AML-193 (cell line): ENCODE data around the gene CLEC4M.
A peak's percentile ranks its signal among the peaks of the same experiment; 100 is the strongest.

ENCODE experiments used
- DNase-seq, 2 experiments: peaks; one replicate each; lab custom pipeline; 2025; lab: John Stamatoyannopoulos, UW

CLEC4M gene

DNA sequence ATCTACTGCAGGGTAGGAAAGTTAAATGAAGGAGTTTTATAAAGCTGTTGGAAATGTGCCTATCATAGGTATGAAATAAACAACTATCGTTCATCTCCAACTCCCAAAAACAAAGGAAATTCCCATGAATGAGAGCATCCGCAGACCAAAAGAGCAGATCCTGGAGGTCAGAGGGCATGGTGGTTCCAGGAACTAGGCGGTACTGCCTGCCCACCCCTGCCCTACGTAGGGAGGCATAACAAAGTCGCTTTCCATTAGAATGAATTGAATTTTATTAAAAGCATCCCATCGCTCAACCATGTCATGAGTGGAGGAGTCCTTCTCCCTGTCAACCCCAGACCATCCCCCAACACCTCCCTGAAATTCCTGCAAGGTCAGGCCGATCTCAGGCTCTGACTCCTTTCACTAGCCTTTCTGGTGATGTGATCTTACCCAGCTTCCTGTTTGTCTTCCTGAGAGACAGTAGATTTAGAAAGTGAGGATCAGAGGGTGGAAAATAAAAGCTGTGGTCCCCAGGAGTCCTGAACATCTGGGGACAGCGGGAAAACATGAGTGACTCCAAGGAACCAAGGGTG, at the start of gene CLEC4M:
TSS of gene CLEC4M (plus strand) at position 525 of the 575 bp plus-strand sequence. CDS start at position 549, 24 bp downstream.
- DNase-seq, result no peak

DNA sequence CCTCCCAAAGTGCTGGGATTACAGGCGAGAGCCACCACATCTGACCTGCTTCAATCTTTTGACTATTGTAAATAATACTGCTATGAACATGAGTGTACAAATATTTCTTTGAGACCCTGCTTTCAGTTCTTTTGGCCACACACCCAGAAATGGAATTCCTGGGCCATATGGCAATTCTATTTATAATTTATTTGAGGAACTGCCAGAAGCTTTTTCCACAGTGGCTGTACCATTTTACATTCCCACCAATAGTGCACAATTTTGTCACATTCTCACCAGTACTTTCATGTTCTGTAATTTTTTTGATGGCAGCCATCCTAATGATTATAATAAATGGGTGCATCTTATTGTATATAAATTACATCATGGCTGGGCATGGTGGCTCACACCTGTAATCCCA, 47.4 kb upstream of the CLEC4M start:
- DNase-seq, result no peak

DNA sequence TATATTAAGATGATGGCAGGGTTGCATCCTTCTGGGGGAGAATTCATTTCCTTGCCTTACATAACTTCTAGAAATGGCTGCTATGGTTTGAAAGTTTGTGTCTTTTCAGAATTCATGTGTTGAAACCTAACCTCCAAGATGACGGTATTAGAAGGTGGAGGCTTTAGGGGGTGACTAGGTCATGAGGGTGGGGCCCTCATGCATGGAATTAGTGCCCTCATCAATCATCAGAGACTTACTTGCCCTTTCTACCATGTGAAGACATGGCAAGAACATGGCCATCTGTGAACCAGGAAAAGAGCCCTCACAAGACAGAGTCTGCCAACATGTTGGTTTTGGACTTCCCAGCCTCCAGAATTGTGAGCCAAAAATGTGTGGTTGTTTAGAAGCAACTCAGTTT, 46.3 kb upstream of the CLEC4M start:
- DNase-seq, result no peak

GRCh38 chr19:7718668-7719067, 44.4 kb upstream of the CLEC4M start:
- no peak for DNase-seq

DNA sequence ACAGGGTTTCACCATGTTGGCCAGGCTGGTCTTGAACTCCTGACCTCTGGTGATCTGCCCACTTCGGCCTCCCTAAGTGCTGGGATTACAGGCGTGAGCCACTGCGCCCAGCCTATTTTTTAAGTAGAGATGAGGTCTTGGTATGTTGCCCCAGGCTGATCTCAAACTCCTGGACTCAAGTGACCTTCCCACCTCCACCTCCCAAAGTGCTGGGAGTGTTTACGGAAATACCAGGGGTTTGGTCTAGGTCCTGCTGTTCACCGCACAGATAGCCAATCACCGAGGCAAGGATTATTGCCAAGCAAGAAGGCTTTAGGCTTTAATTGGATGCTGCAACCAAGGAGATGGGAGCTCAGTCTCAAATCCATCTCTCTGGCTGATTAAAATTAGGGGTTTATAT, 42.7 kb upstream of the CLEC4M start:
- no peak for DNase-seq

DNA sequence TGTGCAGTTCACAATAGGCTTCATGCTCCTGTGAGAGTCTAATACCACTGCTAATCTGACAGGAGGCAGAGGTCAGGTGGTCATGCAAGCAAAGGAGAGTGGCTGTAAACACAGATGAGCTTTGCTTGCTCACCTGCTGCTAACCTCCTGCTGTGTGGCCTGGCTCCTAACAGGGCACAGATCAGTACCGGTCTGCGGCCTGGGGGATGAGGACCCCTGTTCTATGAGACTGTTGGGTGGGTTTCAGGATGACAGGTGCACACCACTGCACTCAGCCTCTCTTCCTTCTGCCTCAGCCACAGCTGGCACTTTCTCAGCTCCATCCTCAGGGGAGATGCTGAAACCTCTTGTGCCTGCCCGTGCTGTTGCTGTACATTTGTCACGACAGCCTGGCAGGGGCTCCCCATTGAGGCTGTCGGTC, 40.8 kb upstream of the CLEC4M start:
- no peak for DNase-seq

- no peak for DNase-seq
These were observed 37.3 kb upstream of the CLEC4M start for GRCh38 chr19:7725791-7726190.

- no peak for DNase-seq
These were observed 33.8 kb upstream of the CLEC4M start for GRCh38 chr19:7729211-7729610.

DNA sequence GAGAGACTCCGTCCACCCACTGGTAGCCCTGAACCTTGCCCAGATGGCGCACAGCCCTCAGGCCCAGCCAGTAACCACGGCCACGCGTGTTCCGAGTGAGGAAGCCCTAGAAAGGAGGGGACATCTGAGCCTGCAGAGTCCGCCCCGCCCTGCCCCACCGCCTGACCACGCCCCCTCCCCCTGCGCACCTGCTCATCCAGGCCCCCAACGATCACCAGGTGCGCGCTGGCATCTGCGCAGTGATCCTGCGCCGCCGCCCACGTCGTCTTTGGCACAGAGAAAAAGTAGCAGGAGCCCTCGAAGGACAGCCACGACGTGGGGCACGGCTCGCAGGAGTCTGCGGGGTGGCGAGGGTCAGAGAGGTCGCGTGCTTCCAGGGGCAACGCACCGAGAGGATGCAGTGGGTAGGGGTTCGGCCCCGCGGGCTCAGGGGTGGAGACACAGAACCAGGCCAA, 33.2 kb upstream of the CLEC4M start:
- no peak for DNase-seq

GRCh38 chr19:7730286-7731217, 32.5 kb upstream of the CLEC4M start:
- no peak for DNase-seq

- DNase-seq, result no peak
These were observed 31.8 kb upstream of the CLEC4M start for GRCh38 chr19:7731218-7731595.

- no peak for DNase-seq
These were observed 31.4 kb upstream of the CLEC4M start for GRCh38 chr19:7731615-7732014.

DNA sequence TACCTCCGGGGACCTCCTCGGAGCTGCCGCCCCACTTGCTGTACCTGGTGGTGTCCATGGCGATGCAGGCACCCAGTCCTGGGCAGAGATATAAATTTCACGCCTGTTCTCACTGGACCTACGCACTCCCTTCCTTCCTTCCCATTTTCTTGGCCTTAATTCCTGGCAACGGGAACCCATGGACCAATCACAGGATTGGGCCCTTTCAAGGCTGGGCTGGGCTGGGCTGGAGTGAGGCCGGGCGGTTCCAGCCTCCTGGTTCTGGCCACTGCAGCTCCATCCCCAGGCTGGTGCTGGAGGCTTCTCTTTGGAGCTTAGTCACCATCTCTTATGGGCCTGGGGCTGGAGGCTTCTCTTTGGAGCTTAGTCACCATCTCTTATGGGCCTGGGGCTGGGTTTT, 31.0 kb upstream of the CLEC4M start, which contains the start of gene CLEC4G:
TSS of gene CLEC4G (minus strand) at position 66 of the 400 bp plus-strand sequence. CDS start at position 58, 8 bp downstream.
- DNase-seq, result no peak

DNA sequence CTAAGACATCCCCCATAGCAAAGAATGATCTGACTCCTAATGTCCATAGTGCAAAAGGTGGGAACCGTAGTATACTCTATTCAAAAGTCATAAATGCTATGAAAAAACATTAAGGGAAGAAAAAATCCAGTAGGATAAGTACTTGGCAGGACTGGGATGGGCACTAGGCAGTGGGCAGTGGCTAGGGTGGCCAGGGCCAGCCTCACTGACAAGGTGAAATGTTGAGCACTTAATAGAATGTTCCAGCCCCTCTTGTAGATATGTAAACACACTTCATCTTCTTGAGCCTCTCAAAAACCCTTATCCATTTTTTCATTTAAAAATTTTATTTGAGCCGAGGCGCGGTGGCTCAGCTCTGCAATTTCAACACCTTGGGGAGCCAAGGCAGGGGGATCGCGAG, 29.7 kb upstream of the CLEC4M start:
- DNase-seq, result no peak

GRCh38 chr19:7734220-7735203, 28.5 kb upstream of the CLEC4M start:
- DNase-seq, result peak; percentile 69 to 81

DNA sequence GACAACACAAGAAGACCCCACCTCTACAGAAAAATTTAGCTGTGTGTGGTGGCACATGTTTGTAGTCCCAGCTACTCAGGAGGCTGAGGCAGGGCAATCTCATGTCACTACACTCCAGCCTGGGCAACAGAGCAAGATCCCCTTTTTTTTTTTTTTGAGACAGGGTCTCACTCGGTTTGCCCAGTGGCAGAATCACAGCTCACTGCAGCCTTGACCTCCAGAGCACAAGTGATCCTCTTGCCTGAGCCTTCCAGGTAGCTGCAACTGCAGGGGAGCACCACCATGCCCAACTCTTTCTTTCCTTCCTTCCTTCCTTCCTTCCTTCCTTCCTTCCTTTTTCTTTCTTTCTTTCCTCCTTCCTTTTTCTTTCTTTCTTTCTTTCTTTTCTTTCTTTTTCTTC, 26.9 kb upstream of the CLEC4M start:
- DNase-seq, result no peak

GRCh38 chr19:7737215-7737614, 25.8 kb upstream of the CLEC4M start:
- DNase-seq, result no peak

DNA sequence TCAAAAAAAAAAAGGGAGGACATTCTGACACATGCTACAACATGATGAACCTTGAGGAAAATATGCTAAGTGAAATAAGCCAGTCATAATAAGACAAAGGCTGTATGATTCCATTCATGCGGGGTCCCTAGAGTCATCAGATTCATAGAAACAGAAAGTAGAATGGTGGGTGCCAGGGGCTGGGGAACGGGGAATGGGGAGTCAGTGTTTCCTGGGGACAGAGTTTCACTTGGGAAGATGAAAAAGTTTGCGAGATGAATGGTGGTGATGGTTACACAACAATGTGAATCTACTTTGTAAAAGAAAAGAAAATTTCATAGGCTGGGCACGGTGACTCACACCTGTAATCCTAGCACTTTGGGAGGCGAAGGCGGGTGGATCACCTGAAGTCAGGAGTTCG, 25.0 kb upstream of the CLEC4M start:
- no peak for DNase-seq

DNA sequence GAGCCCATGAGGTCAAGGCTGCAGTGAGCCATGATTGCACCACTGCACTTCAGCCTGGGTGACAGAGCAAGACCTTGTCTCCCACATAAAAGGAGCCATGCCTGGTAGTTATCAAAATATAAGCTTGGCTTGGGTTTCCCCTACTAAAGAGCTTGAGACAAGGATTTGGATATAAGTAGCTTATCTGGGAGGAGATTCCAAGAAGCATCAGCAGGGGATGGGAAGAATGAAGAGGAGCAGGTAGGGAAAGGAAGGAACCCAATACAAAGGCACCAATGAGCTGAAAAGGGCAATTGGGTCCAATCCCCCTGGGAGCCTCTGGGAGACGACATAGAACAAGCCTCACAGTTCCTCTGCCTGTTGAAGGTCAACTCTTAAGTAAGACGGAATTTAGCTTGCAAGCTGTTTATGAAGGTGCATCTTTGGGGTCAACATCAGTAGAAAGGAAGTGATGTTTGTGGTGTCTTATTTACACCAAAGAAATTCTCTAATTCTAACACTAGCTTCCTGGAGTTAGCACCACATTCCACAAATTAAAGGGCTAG, 23.8 kb upstream of the CLEC4M start:
- DNase-seq, result no peak

DNA sequence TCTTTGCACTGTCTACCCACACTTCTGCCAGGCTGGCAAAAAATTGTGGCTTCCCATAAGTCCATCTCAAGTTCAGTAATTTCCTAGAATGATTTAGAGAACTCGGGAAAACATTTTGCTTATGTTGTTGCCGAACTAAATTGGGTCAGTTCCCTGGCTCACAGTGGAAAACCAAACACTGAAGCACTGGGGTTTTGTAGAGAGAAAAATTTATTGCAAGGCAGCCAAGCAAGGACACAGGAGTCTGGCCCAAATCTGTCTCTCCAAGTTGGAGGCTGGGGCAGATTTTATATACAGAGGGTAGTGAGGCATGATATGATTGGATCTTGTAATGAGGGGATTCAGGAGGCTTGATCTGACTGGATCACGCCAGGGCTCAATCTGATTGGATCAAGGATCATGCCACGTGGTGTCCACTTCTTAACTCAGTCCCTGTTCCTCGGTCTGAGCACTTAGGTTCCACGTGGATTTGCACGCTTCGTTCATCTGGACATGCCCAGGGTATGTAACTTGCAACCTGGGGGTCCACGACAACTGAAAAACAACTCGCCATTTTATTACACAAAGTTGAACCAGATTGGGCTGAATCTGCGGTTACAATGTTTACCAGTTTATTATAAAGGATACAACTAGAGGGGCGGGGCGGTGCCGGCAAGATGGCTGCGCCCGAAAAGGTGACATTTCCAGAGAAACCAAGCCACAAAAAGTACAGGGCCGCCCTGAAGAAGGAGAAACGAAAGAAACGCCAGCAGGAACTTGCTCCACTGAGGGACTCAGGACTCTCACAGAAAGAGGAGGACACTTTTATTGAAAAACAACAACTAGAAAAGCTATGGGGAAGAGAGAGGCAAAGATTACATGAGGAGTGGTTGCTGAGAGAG, 23.0 kb upstream of the CLEC4M start:
- DNase-seq, result no peak

- DNase-seq, result no peak
These were observed 22.4 kb upstream of the CLEC4M start for GRCh38 chr19:7740682-7741054.
